Lower leg skin (tissue), 3 donors: ENCODE measurements around the gene FFAR4.

Experiments
- CTCF ChIP-seq, 3 donors: fragments of 450-650 bp; IDR thresholded peaks; one replicate each; pipeline ENCODE4 v1.5.1; 2016; ENCODE audit warnings: antibody characterized with exemption in 3 of 3, mild to moderate bottlenecking in 3 of 3, moderate library complexity in 2 of 3
- POLR2A ChIP-seq, 2 donors: fragments of 450-650 bp; IDR thresholded peaks; one replicate each; pipeline ENCODE4 v1.6.1; 2016 to 2017; ENCODE audit warnings: antibody characterized with exemption in 2 of 2, mild to moderate bottlenecking in 1 of 2, moderate library complexity in 1 of 2

GRCh38 chr10:93518531-93518930, 47.9 kb upstream of the FFAR4 start:
- TF ChIP-seq CTCF (IDR thresholded peaks at IDR 0.05), result no peak
- no peak for TF ChIP-seq POLR2A (IDR thresholded peaks at IDR 0.05)
